Panc1 (cell line): ENCODE results near the gene CDC37L1. TPM values are rescaled to one million over a fixed set of nuclear protein-coding genes. Genes with fewer than 3 reads are reported as not detected.
A peak's percentile ranks its signal among the peaks of the same experiment; 100 is the strongest.

Experiments used
- ATAC-seq: fragments of 200-7000 bp; cut with Tn5 transposase; 2 replicates; pipeline ENCODE4 v1.9.1; 2020; ENCODE audit warnings: mild to moderate bottlenecking, moderate library complexity
- BruUV-seq: library from RNA; stranded (reverse); fragments of 400-500 nt; replicated peaks from 2 replicates; lab custom pipeline; 2021; lab: Mats Ljungman, UMichigan
- CTCF ChIA-PET: fragments of 300-600 bp; sonication (Branson Sonifier 250); formaldehyde crosslinking; loops from one replicate; lab custom pipeline; 2022; ENCODE audit warnings: antibody characterized with exemption; lab: Charles Lee
- POLR2A ChIA-PET: fragments of 300-600 bp; sonication (Branson Sonifier 250); formaldehyde crosslinking; loops from one replicate; lab custom pipeline; 2022; ENCODE audit warnings: antibody characterized with exemption; lab: Charles Lee
- DNase-seq: peaks from one replicate; pipeline ENCODE4 v3.0.0-alpha.2; 2010; ENCODE audit warnings: low read depth, low spot score
- H3K27ac ChIP-seq: 2 replicates; pipeline ENCODE4 v1.5.1; 2011; ENCODE audit warnings: mild to moderate bottlenecking, low read length, inconsistent platforms
- H3K27me3 ChIP-seq: fragments of 200-500 bp; sonication (Bioruptor generic); 2 replicates; pipeline ENCODE4 v1.6.0; 2014; ENCODE audit warnings: low read length, inconsistent platforms; ENCODE audit not compliant: control insufficient read depth, insufficient read depth
- H3K36me3 ChIP-seq: fragments of 200-500 bp; sonication (Bioruptor generic); 2 replicates; pipeline ENCODE4 v1.5.1; 2014; ENCODE audit warnings: inconsistent platforms, mild to moderate bottlenecking, low read length, moderate library complexity; ENCODE audit not compliant: control insufficient read depth, insufficient read depth
- H3K4me1 ChIP-seq: 2 replicates; pipeline ENCODE4 v1.5.1; 2011; ENCODE audit warnings: inconsistent platforms, mild to moderate bottlenecking, low read length, moderate library complexity; ENCODE audit not compliant: control insufficient read depth, insufficient read depth
- H3K4me3 ChIP-seq, 2 experiments: 2 replicates each; pipeline ENCODE4 v1.5.1; 2011 to 2012; ENCODE audit warnings: low read depth in 2 of 2, low read length in 2 of 2, mild to moderate bottlenecking in 2 of 2, inconsistent platforms in 1 of 2, moderate library complexity in 1 of 2
- H3K9me3 ChIP-seq: fragments of 200-500 bp; sonication (Bioruptor generic); 2 replicates; pipeline ENCODE4 v1.5.1; 2014; ENCODE audit warnings: low read depth, mild to moderate bottlenecking, inconsistent platforms, low read length, moderate library complexity; ENCODE audit not compliant: control insufficient read depth, insufficient read depth
- POLR2AphosphoS5 ChIP-seq: IDR thresholded peaks from 2 replicates; pipeline ENCODE4 v1.6.1; 2012; ENCODE audit warnings: mild to moderate bottlenecking, low read depth, low read length, moderate library complexity
- SIN3A ChIP-seq: IDR thresholded peaks from 2 replicates; pipeline ENCODE4 v1.6.1; 2012; ENCODE audit warnings: low read depth, mild to moderate bottlenecking, low read length, moderate library complexity, borderline replicate concordance; ENCODE audit not compliant: insufficient read depth
- TCF7L2 ChIP-seq: IDR thresholded peaks from 2 replicates; pipeline ENCODE4 v1.6.1; 2011; ENCODE audit warnings: mild to moderate bottlenecking, low read depth, low read length, inconsistent platforms
- in situ Hi-C: cut with HindIII; loops from 2 replicates; pipeline ENCODE4 v1.10.0; 2016; ENCODE audit warnings: low sequenced_read_pairs, low pct_unique_long_range_greater_than_20kb
- intact Hi-C: fragments of 100-400 bp; cut with micrococcal nuclease; formaldehyde crosslinking; loops from one replicate; pipeline ENCODE4 v1.10.0; 2022; ENCODE audit not compliant: unreplicated experiment
- total RNA-seq: library from RNA; stranded (reverse); gene quantifications from one replicate; pipeline ENCODE4 v1.2.1, GENCODE V29; 2021; ENCODE audit not compliant: unreplicated experiment
- TF ChIP-seq, protein P1 (sequence below), 2 experiments: IDR thresholded peaks; 2 replicates each; pipeline ENCODE4 v1.6.1; 2011 to 2012; ENCODE audit warnings: low read depth in 2 of 2, control low read depth in 1 of 2, low read length in 1 of 2, mild to moderate bottlenecking in 1 of 2, moderate library complexity in 1 of 2; ENCODE audit not compliant: insufficient read depth in 1 of 2
- TF ChIP-seq, protein P2 (sequence below): fragments of 450-650 bp; IDR thresholded peaks from 2 replicates; pipeline ENCODE4 v1.5.1; 2017; ENCODE audit warnings: mild to moderate bottlenecking

Gene CDC37L1
- total RNA-seq, 1 experiment from 2014 or later: 3.0 TPM

DNA sequence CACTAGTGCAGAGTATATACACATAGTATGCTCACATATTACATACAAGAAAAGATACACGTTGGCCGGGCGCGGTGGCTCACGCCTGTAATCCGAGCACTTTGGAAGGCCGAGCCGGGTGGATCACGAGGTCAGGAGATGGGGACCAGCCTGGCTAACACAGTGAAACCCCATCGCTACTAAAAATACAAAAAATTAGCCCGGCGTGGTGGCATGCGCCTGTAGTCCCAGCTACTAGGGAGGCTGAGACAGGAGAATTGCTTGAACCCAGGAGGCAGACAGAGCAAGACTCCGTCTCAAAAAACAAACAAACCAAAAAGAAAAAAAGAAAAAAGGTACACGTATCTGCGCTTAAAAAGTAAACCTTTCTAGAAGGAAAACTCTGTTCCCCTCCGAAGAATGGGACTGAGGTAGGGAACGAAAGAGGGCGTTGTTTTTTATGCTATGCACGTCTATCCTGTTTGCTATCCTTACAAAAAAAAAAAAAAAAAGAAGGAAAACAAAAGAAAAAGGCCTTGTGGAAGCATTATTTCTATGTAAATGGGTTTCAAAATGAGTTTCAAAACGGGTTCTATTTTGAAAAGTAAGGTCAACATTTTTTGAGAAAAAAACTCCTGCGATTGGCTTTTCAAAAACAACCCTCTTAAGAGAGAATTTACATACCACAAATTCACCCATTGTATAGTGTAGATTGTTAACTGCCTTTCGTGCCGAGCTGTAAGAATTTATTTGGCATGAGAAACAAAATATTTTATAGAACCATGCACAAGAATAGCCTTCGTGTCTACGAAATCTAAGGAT lies 60.4 kb downstream of the CDC37L1 start:
- Histone ChIP-seq H3K9me3 (no peaks in the 10 kb centered on the region), H3K4me3 (peak overlapping the region; percentile 57 to 58), H3K4me1 (no peaks in the 10 kb centered on the region), H3K27me3 (no peaks in the 10 kb centered on the region), H3K36me3 (peaks cover 5% of the 10 kb centered on the region; the same call in 1 of the 2 replicates), H3K27ac (peak overlapping the region; percentile 69)
- POLR2A ChIA-PET: no interaction called here
- ATAC-seq (no peak), DNase-seq (no peak)
- in situ Hi-C loops (no loop called here), intact Hi-C loops (no loop called here)
- TF ChIP-seq, protein P1, sequence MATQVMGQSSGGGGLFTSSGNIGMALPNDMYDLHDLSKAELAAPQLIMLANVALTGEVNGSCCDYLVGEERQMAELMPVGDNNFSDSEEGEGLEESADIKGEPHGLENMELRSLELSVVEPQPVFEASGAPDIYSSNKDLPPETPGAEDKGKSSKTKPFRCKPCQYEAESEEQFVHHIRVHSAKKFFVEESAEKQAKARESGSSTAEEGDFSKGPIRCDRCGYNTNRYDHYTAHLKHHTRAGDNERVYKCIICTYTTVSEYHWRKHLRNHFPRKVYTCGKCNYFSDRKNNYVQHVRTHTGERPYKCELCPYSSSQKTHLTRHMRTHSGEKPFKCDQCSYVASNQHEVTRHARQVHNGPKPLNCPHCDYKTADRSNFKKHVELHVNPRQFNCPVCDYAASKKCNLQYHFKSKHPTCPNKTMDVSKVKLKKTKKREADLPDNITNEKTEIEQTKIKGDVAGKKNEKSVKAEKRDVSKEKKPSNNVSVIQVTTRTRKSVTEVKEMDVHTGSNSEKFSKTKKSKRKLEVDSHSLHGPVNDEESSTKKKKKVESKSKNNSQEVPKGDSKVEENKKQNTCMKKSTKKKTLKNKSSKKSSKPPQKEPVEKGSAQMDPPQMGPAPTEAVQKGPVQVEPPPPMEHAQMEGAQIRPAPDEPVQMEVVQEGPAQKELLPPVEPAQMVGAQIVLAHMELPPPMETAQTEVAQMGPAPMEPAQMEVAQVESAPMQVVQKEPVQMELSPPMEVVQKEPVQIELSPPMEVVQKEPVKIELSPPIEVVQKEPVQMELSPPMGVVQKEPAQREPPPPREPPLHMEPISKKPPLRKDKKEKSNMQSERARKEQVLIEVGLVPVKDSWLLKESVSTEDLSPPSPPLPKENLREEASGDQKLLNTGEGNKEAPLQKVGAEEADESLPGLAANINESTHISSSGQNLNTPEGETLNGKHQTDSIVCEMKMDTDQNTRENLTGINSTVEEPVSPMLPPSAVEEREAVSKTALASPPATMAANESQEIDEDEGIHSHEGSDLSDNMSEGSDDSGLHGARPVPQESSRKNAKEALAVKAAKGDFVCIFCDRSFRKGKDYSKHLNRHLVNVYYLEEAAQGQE (IDR thresholded peaks at IDR 0.05; ENCODE audit: insufficient read depth in 1 of 2, low read depth in 2 of 2, low read length in 1 of 2): no peak
- TF ChIP-seq TCF7L2: no peak
- TF ChIP-seq POLR2AphosphoS5: no peak
- no peak for TF ChIP-seq SIN3A
- TF ChIP-seq, protein P2, sequence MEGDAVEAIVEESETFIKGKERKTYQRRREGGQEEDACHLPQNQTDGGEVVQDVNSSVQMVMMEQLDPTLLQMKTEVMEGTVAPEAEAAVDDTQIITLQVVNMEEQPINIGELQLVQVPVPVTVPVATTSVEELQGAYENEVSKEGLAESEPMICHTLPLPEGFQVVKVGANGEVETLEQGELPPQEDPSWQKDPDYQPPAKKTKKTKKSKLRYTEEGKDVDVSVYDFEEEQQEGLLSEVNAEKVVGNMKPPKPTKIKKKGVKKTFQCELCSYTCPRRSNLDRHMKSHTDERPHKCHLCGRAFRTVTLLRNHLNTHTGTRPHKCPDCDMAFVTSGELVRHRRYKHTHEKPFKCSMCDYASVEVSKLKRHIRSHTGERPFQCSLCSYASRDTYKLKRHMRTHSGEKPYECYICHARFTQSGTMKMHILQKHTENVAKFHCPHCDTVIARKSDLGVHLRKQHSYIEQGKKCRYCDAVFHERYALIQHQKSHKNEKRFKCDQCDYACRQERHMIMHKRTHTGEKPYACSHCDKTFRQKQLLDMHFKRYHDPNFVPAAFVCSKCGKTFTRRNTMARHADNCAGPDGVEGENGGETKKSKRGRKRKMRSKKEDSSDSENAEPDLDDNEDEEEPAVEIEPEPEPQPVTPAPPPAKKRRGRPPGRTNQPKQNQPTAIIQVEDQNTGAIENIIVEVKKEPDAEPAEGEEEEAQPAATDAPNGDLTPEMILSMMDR: no peak
- TSS peak; percentile 82 for BruUV-seq
- CTCF ChIA-PET: no interaction called here

DNA sequence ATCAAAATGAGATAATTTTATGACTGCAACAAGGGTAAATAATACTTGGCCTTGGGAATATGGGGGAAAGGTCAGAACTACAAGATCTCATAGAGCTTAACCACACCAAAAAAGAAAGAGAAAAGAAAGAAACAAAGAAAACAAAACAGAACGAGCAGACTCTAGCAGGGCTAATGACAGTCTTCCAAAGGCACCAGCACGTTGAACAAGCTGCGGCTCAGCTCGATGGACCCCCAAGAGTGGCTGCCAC lies 60.9 kb downstream of the CDC37L1 start:
- Histone ChIP-seq H3K27ac (peak overlapping the region; percentile 69), H3K4me3 (peak overlapping the region; percentile 57 to 58), H3K27me3 (no peaks in the 10 kb centered on the region), H3K9me3 (no peaks in the 10 kb centered on the region), H3K4me1 (no peaks in the 10 kb centered on the region), H3K36me3 (peaks cover 5% of the 10 kb centered on the region; the same call in 1 of the 2 replicates)
- BruUV-seq: no TSS peak
- in situ Hi-C loops (no loop called here), intact Hi-C loops (no loop called here)
- TF ChIP-seq POLR2AphosphoS5 (no peak), TCF7L2 (no peak), SIN3A (no peak)
- TF ChIP-seq, protein P1 (IDR thresholded peaks at IDR 0.05; ENCODE audit: insufficient read depth in 1 of 2, low read depth in 2 of 2, low read length in 1 of 2): no peak
- TF ChIP-seq, protein P2: no peak
- no peak for ATAC-seq
- no peak for DNase-seq
- CTCF ChIA-PET: no interaction called here
- POLR2A ChIA-PET: no interaction called here
